HepG2 (cell line): ENCODE results near the gene TXNL4A. TPM values are rescaled to one million over a fixed set of nuclear protein-coding genes. Genes with fewer than 3 reads are reported as not detected.

Source experiments
- ARNTL ChIP-seq: sonication (generic); formaldehyde crosslinking; IDR thresholded peaks from 2 replicates; pipeline ENCODE4 v1.4.0; 2020; ENCODE audit warnings: mild to moderate bottlenecking, missing genetic modification reagents
- MBD4 ChIP-seq: IDR thresholded peaks from 2 replicates; pipeline ENCODE4 v1.6.1; 2012; ENCODE audit warnings: low read length, inconsistent platforms, borderline replicate concordance
- MZF1 ChIP-seq: sonication (generic); formaldehyde crosslinking; IDR thresholded peaks from 2 replicates; pipeline ENCODE4 v1.8.1; 2023; ENCODE audit warnings: mild to moderate bottlenecking, missing genetic modification reagents, borderline replicate concordance
- NR2F6 ChIP-seq, 2 experiments: IDR thresholded peaks; 2 replicates each; pipeline ENCODE4 v1.6.1; 2016; ENCODE audit warnings: antibody characterized with exemption in 1 of 2, mild to moderate bottlenecking in 1 of 2
- PITX1 ChIP-seq: sonication (generic); formaldehyde crosslinking; IDR thresholded peaks from 2 replicates; pipeline ENCODE4 v1.5.1; 2020; ENCODE audit warnings: mild to moderate bottlenecking, missing genetic modification reagents
- U2AF1 ChIP-seq: fragments of 200-400 bp; formaldehyde crosslinking; optimal IDR thresholded peaks from 2 replicates; pipeline ENCODE3; 2017; ENCODE audit warnings: mild to moderate bottlenecking, low read depth, low read length
- ZFP36 ChIP-seq: fragments of 150-350 bp; IDR thresholded peaks from 2 replicates; pipeline ENCODE4 v1.6.1; 2018; ENCODE audit warnings: borderline replicate concordance, low read length, low read depth; ENCODE audit not compliant: partially characterized antibody
- ZNF138 ChIP-seq: sonication (generic); formaldehyde crosslinking; IDR thresholded peaks from 2 replicates; pipeline ENCODE4 v1.5.0; 2020; ENCODE audit warnings: mild to moderate bottlenecking, low read depth, missing genetic modification reagents
- ZNF282 ChIP-seq: fragments of 450-650 bp; IDR thresholded peaks from 2 replicates; pipeline ENCODE4 v1.6.1; 2018; ENCODE audit not compliant: partially characterized antibody
- ZNF558 ChIP-seq: sonication (generic); formaldehyde crosslinking; IDR thresholded peaks from 2 replicates; pipeline ENCODE4 v1.9.0; 2022; ENCODE audit warnings: mild to moderate bottlenecking, missing genetic modification reagents, borderline replicate concordance
- polyA plus RNA-seq, 8 experiments: library from polyadenylated mRNA; depleted of rRNA in 3 of 8; stranded (reverse) in 7 of 8; unstranded in 1 of 8; fragments of >200 nt; fragmentation: Illumina TruSeq in 4 of 8; extraction: Trizol in 4 of 8; gene quantifications; 2 replicates each; pipeline versions ENCODE4 v1.2.1 to v1.2.3, GENCODE V29; 2011 to 2016; ENCODE audit warnings: low read depth in 4 of 8, missing spikeins in 1 of 8, mixed read lengths in 1 of 8; ENCODE audit not compliant: insufficient read depth in 1 of 8
- total RNA-seq, 5 experiments: library from RNA; depleted of rRNA; stranded (reverse); fragments of >200 nt; fragmentation: Illumina TruSeq; extraction: Trizol; gene quantifications; 2 replicates each; pipeline ENCODE4 v1.2.3, GENCODE V29; 2016; ENCODE audit warnings: low read depth in 1 of 5
- TF ChIP-seq, protein P1 (sequence below): sonication (generic); formaldehyde crosslinking; IDR thresholded peaks from 2 replicates; pipeline ENCODE4 v1.9.0; 2021; ENCODE audit warnings: mild to moderate bottlenecking, missing genetic modification reagents
- TF ChIP-seq, protein P2 (sequence below): sonication (generic); IDR thresholded peaks from 2 replicates; pipeline ENCODE4 v1.6.1; 2016; ENCODE audit warnings: low read depth, borderline replicate concordance
- TF ChIP-seq, protein P3 (sequence below): sonication (generic); formaldehyde crosslinking; IDR thresholded peaks from 2 replicates; pipeline ENCODE4 v1.4.0; 2020; ENCODE audit warnings: missing genetic modification reagents
- TF ChIP-seq, protein P4 (sequence below): sonication (generic); formaldehyde crosslinking; IDR thresholded peaks from 2 replicates; pipeline ENCODE4 v1.5.1; 2020; ENCODE audit warnings: mild to moderate bottlenecking, missing genetic modification reagents, moderate library complexity

TXNL4A gene
- total and polyA plus RNA-seq, 2 of the 13 experiments (the other 11 are each of a cell fraction or from before 2014, with no cell fraction given) = 172 to 202 TPM

DNA sequence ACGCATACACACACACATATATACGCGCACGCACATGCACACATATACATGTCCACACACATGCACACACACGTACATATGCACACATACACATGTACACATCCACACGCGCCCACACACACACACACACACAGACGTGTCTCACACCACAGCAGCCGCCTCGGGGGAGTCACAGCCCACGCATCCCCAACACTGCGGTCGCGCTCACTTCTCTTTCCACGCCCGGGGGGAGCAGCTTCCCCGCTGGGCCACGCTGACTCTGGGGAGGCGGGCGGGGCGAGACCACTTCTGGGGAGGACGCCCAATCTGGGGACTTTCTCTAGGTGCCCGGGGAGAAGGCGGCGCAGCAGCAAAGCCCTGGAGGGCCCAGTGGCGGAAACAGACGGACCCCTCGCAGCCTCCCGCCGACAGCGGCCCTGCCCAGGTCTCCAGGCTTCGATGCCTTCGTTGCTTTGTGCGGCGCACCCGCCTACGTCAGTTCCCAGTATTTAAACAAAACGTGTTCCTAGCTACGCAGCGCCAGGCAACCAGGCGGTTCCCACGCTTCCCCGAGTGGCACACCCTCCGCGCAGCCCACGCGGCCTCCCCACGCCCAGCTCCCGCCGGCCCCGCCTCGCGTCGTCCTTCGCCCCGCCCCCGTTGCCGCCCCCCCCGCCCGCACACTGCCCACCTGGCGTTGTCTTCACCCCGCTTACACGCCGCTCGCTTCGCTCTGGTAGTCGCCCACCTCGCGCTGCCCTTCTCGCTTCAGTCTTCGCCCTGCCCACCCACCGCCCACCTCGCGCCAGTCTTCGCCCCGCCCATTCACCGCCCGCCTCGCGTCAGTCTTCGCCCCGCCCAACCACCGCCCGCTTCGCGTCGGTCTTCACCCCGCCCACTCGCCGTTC is 45.1 kb upstream of the TXNL4A start (continued):
- TF ChIP-seq, protein P1, sequence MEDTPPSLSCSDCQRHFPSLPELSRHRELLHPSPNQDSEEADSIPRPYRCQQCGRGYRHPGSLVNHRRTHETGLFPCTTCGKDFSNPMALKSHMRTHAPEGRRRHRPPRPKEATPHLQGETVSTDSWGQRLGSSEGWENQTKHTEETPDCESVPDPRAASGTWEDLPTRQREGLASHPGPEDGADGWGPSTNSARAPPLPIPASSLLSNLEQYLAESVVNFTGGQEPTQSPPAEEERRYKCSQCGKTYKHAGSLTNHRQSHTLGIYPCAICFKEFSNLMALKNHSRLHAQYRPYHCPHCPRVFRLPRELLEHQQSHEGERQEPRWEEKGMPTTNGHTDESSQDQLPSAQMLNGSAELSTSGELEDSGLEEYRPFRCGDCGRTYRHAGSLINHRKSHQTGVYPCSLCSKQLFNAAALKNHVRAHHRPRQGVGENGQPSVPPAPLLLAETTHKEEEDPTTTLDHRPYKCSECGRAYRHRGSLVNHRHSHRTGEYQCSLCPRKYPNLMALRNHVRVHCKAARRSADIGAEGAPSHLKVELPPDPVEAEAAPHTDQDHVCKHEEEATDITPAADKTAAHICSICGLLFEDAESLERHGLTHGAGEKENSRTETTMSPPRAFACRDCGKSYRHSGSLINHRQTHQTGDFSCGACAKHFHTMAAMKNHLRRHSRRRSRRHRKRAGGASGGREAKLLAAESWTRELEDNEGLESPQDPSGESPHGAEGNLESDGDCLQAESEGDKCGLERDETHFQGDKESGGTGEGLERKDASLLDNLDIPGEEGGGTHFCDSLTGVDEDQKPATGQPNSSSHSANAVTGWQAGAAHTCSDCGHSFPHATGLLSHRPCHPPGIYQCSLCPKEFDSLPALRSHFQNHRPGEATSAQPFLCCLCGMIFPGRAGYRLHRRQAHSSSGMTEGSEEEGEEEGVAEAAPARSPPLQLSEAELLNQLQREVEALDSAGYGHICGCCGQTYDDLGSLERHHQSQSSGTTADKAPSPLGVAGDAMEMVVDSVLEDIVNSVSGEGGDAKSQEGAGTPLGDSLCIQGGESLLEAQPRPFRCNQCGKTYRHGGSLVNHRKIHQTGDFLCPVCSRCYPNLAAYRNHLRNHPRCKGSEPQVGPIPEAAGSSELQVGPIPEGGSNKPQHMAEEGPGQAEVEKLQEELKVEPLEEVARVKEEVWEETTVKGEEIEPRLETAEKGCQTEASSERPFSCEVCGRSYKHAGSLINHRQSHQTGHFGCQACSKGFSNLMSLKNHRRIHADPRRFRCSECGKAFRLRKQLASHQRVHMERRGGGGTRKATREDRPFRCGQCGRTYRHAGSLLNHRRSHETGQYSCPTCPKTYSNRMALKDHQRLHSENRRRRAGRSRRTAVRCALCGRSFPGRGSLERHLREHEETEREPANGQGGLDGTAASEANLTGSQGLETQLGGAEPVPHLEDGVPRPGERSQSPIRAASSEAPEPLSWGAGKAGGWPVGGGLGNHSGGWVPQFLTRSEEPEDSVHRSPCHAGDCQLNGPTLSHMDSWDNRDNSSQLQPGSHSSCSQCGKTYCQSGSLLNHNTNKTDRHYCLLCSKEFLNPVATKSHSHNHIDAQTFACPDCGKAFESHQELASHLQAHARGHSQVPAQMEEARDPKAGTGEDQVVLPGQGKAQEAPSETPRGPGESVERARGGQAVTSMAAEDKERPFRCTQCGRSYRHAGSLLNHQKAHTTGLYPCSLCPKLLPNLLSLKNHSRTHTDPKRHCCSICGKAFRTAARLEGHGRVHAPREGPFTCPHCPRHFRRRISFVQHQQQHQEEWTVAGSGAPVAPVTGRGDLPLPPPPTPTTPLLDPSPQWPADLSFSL = peak; percentile 46; the same call in 1 of the 2 replicates
- TF ChIP-seq, protein P2, sequence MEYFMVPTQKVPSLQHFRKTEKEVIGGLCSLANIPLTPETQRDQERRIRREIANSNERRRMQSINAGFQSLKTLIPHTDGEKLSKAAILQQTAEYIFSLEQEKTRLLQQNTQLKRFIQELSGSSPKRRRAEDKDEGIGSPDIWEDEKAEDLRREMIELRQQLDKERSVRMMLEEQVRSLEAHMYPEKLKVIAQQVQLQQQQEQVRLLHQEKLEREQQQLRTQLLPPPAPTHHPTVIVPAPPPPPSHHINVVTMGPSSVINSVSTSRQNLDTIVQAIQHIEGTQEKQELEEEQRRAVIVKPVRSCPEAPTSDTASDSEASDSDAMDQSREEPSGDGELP = no peak
- TF ChIP-seq ZNF138 (CRISPR knock-in tag) = no peak
- no peak for TF ChIP-seq MZF1 (CRISPR knock-in tag)
- TF ChIP-seq, protein P3, sequence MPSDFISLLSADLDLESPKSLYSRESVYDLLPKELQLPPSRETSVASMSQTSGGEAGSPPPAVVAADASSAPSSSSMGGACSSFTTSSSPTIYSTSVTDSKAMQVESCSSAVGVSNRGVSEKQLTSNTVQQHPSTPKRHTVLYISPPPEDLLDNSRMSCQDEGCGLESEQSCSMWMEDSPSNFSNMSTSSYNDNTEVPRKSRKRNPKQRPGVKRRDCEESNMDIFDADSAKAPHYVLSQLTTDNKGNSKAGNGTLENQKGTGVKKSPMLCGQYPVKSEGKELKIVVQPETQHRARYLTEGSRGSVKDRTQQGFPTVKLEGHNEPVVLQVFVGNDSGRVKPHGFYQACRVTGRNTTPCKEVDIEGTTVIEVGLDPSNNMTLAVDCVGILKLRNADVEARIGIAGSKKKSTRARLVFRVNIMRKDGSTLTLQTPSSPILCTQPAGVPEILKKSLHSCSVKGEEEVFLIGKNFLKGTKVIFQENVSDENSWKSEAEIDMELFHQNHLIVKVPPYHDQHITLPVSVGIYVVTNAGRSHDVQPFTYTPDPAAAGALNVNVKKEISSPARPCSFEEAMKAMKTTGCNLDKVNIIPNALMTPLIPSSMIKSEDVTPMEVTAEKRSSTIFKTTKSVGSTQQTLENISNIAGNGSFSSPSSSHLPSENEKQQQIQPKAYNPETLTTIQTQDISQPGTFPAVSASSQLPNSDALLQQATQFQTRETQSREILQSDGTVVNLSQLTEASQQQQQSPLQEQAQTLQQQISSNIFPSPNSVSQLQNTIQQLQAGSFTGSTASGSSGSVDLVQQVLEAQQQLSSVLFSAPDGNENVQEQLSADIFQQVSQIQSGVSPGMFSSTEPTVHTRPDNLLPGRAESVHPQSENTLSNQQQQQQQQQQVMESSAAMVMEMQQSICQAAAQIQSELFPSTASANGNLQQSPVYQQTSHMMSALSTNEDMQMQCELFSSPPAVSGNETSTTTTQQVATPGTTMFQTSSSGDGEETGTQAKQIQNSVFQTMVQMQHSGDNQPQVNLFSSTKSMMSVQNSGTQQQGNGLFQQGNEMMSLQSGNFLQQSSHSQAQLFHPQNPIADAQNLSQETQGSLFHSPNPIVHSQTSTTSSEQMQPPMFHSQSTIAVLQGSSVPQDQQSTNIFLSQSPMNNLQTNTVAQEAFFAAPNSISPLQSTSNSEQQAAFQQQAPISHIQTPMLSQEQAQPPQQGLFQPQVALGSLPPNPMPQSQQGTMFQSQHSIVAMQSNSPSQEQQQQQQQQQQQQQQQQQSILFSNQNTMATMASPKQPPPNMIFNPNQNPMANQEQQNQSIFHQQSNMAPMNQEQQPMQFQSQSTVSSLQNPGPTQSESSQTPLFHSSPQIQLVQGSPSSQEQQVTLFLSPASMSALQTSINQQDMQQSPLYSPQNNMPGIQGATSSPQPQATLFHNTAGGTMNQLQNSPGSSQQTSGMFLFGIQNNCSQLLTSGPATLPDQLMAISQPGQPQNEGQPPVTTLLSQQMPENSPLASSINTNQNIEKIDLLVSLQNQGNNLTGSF (CRISPR knock-in tag) = no peak
- TF ChIP-seq PITX1 (CRISPR knock-in tag) = 0 out of 2 replicates have a peak, but pooled peaks have one; percentile 21
- TF ChIP-seq ZNF558 = no peak
- no peak for TF ChIP-seq ARNTL (CRISPR knock-in tag)
- TF ChIP-seq, protein P4, sequence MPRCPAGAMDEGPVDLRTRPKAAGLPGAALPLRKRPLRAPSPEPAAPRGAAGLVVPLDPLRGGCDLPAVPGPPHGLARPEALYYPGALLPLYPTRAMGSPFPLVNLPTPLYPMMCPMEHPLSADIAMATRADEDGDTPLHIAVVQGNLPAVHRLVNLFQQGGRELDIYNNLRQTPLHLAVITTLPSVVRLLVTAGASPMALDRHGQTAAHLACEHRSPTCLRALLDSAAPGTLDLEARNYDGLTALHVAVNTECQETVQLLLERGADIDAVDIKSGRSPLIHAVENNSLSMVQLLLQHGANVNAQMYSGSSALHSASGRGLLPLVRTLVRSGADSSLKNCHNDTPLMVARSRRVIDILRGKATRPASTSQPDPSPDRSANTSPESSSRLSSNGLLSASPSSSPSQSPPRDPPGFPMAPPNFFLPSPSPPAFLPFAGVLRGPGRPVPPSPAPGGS (CRISPR knock-in tag) = no peak
- TF ChIP-seq ZFP36 = no peak
- TF ChIP-seq ZNF282 = no peak
- no peak for TF ChIP-seq NR2F6 (IDR thresholded peaks at IDR 0.05)
- TF ChIP-seq NR2F6 (CRISPR knock-in tag; IDR thresholded peaks at IDR 0.05) = no peak
- no peak for TF ChIP-seq MBD4
- no peak for TF ChIP-seq U2AF1
